GM18907 (cell line): ENCODE measurements around the gene PACSIN3.
"Not testable (repeated sequence)": the region's sequence is repeated elsewhere in the genome, so short reads cannot be mapped to it uniquely, and the experiment has no call there.

Source experiments
- ATAC-seq: cut with Tn5 transposase; IDR thresholded peaks from one replicate; pipeline ENCODE4 v1.9.1; 2021; ENCODE audit warnings: mild to moderate bottlenecking, moderate library complexity; ENCODE audit not compliant: unreplicated experiment

PACSIN3 gene

DNA sequence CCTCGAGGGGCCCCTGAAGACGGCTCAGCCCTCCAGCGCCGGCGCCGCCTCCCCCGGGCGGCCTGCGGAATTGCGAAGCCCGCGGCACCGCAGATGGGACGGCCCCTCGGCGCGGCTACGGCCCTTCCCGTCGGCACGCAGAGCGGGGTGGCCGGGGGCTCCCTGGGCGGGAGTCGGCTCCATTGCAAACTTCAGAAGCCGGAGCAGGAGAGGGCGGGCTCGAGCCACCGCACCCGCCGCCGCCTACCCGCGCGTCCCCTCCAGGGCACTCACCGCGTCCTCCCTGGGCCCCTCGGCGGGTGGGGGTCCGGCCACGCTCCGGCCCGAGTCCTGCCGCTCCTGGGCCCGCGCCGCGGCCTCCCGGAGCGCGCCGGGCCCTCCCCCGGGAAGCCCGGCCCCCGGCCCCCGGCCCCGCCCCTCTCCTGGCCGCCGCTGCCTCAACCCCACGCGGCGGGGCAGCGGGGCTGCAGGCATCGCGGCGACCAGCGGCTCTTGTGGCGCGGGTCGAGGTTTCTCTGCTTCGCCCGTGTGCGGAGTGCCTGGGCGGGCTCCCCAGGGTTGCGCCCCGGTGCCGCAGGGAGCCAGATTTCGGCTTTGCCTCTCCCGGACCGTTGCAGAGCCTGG, at the start of gene PACSIN3:
PACSIN3 (minus strand) TSS at position 359 of the 624 bp plus-strand sequence. CDS start 3,707 bp downstream, outside the sequence.
- ATAC-seq, result no peak

DNA sequence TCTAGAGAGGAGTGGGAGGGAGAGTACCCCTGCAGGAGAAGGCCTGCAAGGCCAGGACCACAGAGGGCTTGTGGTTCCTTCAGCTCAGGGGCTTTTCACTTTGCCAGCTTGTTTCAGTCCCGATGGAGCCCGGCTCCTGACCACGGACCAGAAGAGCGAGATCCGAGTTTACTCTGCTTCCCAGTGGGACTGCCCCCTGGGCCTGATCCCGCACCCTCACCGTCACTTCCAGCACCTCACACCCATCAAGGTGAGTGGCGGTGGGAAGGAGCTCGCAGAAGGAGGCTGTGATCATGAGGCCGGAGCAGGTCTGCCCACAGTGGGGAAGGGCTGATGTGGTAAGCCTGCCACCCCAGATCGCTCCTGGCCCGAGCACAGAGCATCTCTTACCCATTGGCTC, 48.9 kb upstream of the PACSIN3 start:
- no peak for ATAC-seq

DNA sequence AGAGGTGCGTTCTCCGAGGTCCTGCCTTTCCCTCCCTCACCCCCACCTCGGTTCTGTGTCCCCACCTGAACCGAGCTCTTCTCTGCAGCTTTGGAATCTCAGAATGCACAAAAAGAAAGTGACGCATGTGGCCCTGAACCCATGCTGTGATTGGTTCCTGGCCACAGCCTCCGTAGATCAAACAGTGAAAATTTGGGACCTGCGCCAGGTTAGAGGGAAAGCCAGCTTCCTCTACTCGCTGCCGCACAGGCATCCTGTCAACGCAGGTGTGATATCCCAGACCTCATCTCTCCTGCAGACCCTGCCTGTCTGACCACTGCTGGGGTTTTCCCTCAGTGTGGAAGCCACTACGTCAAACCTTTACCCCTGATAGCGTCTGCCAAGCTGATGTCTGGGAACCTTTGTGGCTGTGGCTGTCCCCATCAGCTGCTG, 48.5 kb upstream of the PACSIN3 start:
- no peak for ATAC-seq

DNA sequence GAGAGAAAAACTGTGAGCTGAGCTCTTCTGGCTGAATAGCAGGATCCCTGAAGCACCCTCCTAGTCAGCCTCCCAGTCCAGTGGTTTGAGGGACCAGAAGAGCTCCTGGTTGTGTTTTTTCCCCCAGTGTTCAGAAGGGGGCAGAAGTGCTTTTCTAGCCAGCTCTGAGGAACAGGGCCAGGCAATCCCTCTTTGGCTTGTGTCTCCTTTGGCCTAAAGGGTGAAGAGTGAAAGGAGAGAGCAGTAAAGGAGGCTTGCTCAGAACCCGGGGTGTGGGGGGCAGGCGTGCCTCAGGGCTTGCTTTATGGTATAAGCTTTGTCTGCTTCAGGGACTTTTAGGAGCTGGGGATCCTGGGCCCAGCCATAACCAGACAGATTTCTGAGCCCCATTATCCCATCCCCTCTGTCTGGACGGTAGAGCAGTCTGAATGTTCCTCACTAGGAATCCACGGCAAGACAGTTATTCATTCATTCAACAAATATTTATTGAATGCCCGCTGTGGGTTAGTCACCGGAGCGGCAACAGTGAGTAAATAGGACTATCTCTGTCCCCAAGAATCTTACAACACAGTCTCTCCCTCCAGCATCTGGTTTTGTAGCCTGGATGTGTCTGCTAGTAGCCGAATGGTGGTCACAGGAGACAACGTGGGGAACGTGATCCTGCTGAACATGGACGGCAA, 47.9 kb upstream of the PACSIN3 start:
- no peak for ATAC-seq

DNA sequence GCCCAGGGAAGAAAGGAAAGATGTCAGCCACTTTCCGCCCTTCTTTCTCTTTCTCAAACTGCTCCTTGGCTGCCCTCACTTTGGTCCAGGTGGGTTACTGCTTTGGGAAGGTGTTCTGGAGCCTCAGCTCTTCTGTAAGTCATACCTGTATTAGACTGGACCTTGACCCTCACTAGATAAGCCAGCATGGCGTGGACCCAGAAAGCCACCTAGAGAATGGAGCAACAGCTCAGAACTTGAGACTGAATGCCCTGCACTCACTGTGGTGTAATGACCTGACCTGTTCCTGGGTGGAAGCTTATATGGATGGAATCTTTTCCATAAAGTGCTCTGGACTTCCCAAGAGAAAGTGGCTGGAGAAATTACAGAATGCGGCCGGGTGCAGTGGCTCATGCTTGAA, 46.8 kb upstream of the PACSIN3 start:
- no peak for ATAC-seq

DNA sequence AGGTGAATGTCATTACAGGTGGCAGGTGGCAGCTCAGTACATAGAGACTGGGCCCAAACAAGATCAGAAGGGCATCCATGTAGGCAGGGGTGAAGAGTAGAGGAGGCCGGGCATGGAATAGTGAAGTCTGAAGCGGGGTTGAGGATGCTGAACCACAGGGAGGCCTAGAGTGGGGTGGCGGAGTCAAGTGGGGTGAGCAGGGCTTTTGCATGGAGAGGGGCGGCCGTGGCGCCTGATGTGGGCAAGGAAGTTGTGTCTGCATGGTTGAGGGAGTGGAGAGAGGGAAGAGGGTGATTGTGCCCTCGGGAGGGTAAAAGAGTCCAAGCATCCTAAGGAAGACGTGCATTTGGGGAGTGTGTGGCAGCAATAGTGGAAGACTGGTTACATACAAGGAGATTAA, 42.9 kb upstream of the PACSIN3 start:
- no peak for ATAC-seq

DNA sequence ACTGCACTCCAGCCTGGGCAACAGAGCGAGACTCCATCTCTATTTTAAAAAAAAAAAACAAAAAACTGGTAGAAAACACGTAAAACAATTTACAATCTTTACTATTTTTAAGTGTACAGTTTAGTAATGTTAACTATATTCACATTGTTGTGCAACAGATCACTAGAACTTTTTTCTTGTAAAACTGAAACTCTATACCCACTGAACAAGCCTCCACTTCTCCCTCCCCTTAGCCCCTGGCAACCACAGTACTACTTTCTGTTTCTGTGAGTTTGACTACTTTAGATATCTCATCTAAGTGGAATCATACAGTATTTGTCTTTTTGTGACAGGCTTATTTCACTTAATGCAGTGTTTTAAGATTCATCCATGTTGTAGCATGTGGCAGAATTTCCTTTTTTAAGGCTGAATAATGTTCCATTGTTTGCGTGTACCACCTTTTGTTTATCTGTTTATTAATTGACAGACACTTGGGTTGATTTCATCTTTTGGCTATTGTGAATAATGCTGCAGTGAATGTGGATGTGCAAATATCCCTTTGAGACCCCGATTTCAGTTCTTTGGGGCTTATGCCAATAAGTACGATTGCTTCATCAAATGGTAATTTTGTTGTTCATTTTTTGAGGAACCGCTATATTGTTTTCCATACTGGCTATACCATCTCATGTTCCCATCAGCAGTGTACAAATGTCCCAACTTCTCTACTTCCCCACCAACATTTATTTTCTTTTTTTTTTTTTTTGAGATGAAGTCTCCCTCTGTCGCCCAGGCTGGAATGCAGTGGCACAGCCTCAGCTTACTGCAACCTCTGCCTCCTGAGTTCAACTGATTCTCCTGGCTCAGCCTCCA, 39.5 kb upstream of the PACSIN3 start:
- ATAC-seq, result peak; percentile 77

DNA sequence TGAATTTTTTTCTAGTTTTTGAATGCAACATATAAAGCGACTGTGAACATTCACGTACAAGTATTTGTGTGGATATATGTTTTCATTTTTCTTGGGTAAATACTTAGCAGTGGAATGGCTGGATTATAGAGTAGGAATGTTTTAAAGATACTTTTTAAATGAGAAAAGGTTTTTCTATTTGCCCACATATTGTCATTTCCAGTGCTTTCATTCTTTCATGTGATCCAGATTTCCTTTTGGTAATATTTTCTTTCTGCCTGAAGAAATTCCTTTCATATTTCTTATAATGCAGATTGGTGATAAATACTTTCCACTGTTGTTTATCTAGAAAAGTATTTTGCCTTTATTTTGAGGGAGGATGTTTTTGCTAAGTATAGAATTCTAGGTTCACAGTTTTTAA, 36.5 kb upstream of the PACSIN3 start:
- no peak for ATAC-seq

DNA sequence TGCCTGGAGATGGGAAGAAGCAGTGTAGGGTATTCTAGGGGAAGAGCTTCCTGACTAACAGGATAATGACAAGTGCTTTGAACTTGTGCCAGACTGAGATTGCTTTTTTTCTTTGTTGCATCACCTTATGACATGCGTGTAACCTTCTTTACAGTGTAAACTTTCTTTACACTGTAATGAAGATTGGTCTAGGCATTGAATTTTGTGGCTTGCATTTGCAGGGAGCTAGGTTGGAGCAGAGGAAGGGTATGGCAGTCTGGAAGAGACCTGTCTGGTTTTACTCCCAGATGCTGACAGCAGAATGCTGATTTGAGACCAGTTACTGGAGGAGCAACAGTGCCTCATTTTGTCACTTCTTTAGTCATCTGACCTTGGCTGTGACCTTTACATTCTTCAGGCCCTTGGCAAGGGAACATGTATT, 34.2 kb upstream of the PACSIN3 start:
- no peak for ATAC-seq

DNA sequence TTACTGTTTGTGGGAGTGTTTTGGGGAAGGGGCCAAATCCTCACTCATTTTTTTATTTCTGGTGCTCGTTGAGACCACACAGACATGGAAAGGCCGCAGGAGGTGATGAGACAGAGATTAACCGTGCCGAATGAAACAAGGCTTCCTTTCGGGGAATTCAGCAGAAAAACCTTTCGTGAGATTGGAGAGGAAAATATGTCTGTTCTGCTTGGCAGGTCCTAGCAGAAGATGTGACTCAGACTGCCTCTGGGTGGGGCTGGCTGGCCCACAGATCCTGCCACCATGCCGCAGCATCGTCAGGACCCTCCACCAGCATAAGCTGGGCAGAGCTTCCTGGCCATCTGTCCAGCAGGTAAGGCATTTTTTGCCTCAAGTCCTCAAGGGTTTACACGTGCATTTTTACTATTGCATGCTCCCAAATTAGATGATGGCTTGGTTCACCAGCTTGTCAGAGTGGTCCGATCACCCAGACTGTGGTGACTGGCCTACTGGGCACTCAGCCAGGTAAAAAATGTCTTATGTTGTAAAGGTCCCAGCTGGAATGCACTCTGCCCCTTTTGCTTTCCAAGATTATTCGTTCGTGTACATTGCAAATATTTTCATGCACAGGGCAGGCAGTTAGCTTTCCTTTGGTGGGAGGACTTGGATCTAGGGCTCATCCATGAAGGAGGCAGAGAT, 30.0 kb upstream of the PACSIN3 start:
- ATAC-seq, result peak; percentile 35

DNA sequence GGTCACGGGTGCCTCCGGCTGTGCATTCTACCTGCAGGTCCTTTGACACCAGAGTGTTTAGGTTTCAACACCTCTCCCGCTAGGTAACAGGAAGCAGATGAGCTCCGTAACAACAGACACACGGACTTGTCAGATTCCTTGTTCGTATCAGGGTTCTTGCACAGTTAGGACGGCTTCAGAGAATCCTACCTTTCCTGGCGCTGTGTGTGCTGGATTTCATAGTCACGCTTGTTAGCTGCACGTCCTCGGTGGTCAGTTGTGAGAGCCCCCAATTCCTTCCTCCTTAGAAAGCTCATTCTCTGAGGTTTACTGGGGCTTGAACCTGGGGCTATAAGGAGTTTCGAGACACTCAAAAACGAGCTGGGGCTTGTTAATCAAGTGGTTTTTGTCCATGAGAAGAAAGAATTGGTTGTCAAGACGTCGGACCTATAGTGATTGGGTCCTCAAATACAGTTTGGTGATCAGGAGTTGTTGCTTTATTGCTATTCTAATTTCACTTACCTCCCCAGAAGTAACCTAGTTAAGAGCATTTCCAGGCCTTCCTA, 29.2 kb upstream of the PACSIN3 start:
- no peak for ATAC-seq

DNA sequence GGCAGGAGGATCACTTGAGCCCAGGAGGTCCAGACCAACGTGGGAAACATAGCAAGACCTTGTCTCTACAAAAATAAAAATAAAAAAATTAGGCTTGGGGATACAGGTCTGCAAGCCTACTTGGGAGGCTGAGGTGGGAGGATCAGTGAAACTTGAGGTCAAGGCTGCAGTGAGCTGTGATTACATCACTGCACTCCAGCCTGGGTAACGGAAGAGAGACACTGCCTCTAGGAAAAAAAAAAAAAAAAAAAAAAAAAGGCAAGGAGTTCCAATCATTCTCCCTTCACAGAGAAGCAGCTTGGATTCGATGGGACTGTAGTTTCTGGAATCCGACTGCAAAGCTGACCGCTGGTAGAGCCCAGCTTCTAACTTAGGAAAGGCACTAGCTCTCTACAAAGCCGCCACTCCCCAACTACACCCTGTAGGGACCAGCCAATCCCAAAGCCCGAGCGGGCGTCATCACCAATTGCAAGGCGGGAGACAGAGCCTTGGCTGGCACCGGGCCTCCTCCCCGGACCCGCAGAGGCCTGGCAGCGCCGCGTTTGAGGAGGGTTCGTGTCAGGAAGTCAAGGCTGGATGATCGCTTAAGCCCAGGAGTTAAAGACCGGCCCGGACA, 27.8 kb upstream of the PACSIN3 start:
- peak; percentile 75 for ATAC-seq

DNA sequence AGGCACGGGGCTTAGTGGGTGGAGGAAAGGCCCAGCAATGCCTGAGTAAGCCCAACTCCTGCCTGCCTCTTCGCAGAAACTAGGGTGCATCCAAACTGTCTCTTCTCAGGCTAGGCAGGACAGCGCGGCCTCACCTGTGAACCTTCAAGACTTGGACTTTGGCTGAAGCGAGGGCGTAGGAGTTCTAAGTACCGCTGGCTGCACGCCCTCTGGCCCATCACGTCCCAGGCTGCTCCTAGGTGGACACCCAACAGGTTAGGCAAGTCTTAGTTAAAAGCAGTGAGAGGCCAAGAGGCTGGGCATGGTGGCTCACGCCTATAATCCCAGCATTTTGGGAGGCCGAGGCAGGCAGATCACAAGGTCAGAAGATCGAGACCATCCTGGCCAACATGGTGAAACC, 26.7 kb upstream of the PACSIN3 start:
- ATAC-seq, result no peak

DNA sequence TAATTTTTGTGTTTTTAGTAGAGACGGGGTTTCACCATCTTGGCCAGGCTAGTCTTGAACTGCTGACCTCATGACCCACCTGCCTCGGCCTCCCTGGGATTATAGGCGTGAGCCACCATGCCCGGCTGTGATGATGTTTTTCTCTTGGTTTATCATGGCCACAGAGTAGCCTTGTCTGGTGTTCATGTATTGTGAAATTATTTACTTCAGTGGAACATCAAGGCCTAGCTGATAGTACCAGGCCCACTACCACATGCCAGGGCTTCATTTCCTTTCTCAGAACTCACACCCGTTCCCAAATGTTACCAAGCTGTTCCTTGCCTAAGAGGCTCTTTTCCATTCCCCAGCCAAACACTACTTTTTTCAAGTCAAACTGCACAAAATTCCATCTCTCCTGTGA, 22.4 kb upstream of the PACSIN3 start:
- ATAC-seq, result no peak

DNA sequence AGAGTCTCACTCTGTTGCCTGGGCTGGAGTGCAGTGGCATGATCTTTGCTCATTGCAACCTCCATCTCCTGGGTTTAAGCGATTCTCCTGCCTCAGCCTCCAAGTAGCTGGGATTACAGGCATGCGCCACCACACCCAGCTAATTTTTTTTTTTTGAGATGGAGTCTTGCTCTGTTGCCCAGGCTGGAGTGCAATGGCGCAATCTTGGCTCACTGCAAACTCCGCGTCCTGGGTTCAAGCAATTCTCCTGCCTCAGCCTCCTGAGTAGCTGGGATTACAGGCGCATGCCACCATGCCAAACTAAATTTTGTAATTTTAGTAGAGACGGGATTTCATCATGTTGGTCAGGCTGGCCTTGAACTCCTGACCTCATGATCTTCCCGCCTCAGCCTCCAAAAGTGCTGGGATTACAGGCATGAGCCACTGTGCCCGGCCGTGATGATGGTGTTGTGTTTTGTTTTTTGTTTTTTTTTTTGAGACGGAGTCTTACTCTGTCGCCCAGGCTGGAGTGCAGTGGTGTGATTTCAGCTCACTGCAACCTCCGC, 21.8 kb upstream of the PACSIN3 start:
- not testable (repeated sequence) for ATAC-seq

DNA sequence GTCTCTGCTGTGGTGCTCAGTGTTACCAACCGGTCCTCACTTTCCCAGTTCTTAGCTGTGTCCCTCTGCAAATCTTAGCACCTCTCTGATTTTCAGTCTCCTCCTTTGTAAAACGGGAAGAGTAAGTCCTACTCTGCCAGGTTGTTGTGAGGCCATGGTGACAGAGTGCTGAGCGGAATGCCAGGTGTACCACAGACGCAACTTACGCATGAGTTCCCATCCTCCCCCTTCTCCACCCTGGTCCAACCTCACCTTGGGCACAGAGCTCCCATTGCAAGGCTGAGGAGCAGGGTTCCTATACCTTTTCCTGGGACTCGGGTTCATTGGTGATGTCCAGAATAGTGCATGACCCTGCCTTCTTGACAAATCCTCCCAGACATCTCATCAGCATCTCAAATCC, 21.2 kb upstream of the PACSIN3 start:
- no peak for ATAC-seq

DNA sequence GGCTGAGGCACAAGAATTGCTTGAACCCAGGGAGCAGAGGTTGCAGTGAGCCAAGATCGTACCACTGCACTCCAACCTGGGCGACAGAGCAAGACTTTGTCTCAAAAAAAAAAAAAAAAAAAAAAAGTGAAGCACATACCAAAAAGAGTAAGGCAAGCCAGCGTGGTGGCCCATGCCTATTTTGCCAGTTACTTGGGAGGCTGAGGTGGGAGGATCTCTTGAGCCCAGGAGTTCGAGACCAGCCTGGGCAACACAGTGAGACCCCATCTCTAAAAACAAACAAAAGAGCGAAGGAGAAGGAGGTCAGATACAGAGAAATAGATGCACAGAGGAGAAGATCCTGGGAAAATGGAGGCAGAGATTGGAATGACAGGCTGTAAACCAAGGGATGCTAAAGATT, 20.3 kb upstream of the PACSIN3 start:
- ATAC-seq, result not testable (repeated sequence)

DNA sequence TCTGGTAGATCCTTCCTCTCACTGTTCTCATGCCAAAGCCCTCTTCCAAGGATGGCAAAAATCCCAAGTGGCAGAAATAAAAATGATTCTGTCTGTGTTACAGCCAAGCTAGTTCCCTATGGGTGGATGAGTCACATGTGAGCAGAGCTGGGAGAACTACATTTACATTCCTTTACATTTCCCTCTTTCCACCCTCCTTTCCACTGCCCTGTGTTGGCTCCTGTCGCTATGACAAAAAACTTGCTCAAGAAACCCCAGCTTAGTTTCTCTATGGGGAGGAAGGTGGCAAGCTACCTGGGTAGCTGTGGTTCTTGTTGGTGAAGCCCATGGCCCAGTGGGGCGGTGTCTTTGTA, 18.4 kb upstream of the PACSIN3 start:
- ATAC-seq, result no peak

DNA sequence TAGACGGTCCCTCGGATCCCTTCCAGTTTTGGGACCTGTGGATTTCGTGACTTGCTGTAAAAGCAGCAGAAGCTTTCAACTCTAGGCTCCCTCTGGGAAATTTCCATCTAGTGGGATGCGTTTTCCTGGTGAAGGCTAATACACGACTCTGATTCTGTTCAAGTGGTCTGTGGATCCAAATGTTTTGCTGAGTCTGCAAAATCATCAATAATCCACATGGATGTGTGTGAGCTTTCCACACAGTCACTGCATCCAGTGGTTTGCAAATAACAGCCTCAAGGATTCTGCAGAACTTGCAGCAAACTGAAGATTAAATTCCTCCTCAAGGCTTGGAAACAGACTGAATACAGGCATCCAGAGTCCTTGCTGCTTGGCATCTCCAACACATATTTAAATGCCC, 16.3 kb upstream of the PACSIN3 start:
- ATAC-seq, result no peak

DNA sequence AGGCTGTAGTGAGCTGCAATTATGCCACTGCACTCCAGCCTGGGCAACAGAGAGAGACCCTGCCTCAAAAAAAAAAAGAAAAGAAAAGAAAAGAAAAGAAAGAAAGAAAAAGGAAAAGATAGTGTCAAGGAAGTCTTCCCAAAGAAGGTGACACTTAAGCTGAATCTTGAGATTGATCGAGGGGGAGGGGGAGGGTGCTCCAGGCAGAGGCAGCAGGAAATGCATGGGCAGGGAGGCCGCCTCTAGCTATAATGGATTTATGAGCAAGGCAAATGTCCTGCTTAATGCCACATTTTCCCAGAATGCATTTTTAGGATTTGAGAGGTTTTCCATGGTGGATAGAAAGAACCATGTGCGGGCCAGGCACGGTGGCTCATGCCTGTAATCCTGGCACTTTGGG, 14.8 kb upstream of the PACSIN3 start:
- ATAC-seq, result no peak
